Testis (tissue), 2 donors: ENCODE data around the gene LGALS9C.
"Not testable (repeated sequence)": the region's sequence is repeated elsewhere in the genome, so short reads cannot be mapped to it uniquely, and the experiment has no call there.

ENCODE experiments used
- POLR2A ChIP-seq: fragments of 450-650 bp; IDR thresholded peaks from one replicate; pipeline ENCODE4 v1.6.1; 2017; ENCODE audit warnings: antibody characterized with exemption, mild to moderate bottlenecking, moderate library complexity
- TF ChIP-seq, protein P1 (sequence below), 3 experiments: fragments of 450-650 bp in 2 of 3; fragments of 200-600 bp in 1 of 3; sonication (generic) in 1 of 3; IDR thresholded peaks; one replicate each; pipeline ENCODE4 v1.5.1; 2016 to 2019; ENCODE audit warnings: antibody characterized with exemption in 3 of 3, mild to moderate bottlenecking in 2 of 3, moderate library complexity in 1 of 3

DNA sequence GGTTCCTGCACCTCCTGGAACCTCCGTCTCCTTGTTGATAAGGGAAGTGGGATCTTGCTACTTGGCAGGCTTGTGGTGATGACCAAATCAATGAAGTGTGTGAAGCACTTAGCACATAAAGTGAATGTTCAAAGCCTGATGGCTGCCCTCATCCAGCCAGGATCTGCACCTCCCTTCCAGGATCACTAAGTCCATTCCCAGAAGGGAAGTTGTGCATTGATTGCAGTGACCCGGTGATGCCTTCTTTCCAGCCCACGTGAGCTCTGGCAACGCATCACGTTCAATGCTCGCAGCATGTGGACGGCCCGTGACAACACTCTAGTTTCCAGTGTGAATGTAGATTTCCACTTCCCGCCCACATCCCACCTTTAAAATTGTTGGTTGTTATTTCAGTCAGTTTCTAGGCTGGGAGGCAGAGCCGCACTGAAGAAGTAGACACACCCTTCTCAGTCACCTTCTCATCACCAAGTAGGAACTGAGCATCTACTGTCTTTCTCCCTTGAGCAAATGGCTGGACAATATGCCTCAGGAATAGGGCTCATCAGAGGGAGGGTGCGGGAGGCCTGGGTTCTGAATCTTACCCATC, 6.2 kb upstream of the LGALS9C start:
- TF ChIP-seq POLR2A = not testable (repeated sequence)
- TF ChIP-seq, protein P1, sequence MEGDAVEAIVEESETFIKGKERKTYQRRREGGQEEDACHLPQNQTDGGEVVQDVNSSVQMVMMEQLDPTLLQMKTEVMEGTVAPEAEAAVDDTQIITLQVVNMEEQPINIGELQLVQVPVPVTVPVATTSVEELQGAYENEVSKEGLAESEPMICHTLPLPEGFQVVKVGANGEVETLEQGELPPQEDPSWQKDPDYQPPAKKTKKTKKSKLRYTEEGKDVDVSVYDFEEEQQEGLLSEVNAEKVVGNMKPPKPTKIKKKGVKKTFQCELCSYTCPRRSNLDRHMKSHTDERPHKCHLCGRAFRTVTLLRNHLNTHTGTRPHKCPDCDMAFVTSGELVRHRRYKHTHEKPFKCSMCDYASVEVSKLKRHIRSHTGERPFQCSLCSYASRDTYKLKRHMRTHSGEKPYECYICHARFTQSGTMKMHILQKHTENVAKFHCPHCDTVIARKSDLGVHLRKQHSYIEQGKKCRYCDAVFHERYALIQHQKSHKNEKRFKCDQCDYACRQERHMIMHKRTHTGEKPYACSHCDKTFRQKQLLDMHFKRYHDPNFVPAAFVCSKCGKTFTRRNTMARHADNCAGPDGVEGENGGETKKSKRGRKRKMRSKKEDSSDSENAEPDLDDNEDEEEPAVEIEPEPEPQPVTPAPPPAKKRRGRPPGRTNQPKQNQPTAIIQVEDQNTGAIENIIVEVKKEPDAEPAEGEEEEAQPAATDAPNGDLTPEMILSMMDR (IDR thresholded peaks at IDR 0.05) = not testable (repeated sequence)
